Iris pigment epithelial cell (primary cell): ENCODE results near the gene OR2C3.
"Not testable (repeated sequence)": the region's sequence is repeated elsewhere in the genome, so short reads cannot be mapped to it uniquely, and the experiment has no call there.

Experiments used
- DNase-seq: peaks from one replicate; pipeline ENCODE4 v3.0.0-alpha.2; 2011; ENCODE audit warnings: low read depth

OR2C3 gene

GRCh38 chr1:247517795-247518612 lies 18.2 kb downstream of the OR2C3 start:
- no peak for DNase-seq

- no peak for DNase-seq
These were observed 29.4 kb downstream of the OR2C3 start for GRCh38 chr1:247506831-247507230.

GRCh38 chr1:247500865-247501264 lies 35.4 kb downstream of the OR2C3 start:
- no peak for DNase-seq

GRCh38 chr1:247496581-247497285 lies 39.5 kb downstream of the OR2C3 start:
- peak; percentile 1 for DNase-seq

DNA sequence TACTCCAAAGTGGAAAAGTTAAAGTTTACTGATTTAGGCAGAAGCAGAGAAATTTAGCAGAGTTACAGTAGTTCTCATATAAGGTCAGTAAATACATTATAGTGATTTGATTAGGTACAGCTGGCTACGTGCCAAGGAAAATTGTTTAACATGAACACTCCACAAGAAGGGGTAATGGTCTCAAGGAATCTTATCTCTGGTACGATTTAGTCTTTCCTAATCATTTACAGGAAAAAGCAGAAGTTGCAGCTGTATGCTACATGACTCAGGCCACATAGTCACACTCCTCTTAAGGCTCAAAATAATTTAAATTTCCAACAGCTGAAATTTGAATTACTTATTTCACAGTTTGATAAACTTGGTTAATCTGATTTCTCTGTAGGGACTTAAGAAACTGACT lies 41.5 kb downstream of the OR2C3 start:
- DNase-seq: peak; percentile 2

DNA sequence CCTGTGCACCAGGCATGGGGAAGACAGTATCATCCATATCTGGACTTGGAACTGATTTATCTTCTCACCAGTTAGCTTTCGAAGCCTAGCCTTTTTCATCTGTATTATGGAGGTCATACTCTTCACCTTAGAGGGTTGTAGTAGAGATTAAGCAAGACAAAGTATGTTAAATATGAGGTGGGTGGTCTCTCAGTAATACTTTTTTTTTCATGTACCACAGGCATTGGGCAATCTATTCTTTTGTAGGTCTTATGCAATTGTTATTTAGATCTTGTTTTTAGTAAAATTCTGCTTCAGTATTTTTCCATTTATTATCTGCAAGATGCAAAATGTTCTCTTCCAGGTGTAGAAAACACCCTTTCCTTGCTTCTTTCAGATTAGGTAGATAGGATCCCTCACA lies 43.1 kb downstream of the OR2C3 start:
- DNase-seq: no peak

- DNase-seq: no peak
These were observed 44.9 kb downstream of the OR2C3 start for GRCh38 chr1:247491328-247491727.

- peak; percentile 40 for DNase-seq
These were observed 49.2 kb downstream of the OR2C3 start for GRCh38 chr1:247487057-247487456.

GRCh38 chr1:247482747-247483146 lies 53.5 kb downstream of the OR2C3 start:
- DNase-seq: no peak

DNA sequence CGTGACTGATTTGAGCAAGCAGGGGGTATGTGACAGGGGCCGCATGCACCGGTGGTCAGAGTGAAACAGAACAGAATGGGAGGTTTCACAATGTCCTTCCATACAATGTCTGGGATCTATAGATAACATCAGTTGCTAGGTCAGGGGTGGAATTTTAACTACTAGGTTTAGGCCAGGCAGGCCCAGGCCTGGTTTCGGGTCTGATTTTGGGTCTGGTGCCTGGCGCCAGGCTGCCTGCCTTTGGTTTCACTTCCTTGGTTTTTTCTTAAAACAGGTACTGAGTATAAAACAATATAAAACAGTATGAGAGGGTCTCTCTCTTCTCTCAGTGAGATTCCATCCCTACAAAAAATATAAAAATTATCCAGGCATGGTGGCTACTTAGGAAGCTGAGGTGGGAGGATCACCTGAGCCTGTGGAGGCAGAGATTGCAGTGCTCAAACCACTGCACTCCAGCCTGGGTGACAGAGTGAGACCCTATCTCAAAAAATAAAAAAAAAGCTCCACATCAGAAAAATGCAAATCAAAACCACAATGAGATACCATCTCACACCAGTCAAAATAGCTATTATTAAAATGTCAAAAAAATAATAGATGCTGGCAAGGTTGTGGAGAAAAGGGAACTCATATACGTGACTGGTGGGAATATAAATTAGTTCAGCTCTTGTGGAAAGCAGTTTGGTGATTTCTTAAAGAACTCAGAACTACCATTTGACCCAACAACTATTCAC lies 59.7 kb downstream of the OR2C3 start:
- not testable (repeated sequence) for DNase-seq

GRCh38 chr1:247475793-247476192 lies 60.4 kb downstream of the OR2C3 start:
- DNase-seq: no peak
